Fibroblast of pulmonary artery (primary cell): ENCODE data around the gene IPO13.

Source experiments
- DNase-seq: peaks from one replicate; pipeline ENCODE4 v3.0.0-alpha.2; 2010; ENCODE audit warnings: low read depth
- H3K4me3 ChIP-seq: replicated peaks from 2 replicates; pipeline ENCODE4 v1.5.1; 2011; ENCODE audit warnings: low read depth, mild to moderate bottlenecking, control low read depth, low read length, moderate library complexity
- TF ChIP-seq, protein P1 (sequence below): IDR thresholded peaks from 2 replicates; pipeline ENCODE4 v1.5.1; 2011; ENCODE audit warnings: mild to moderate bottlenecking, control low read depth, low read length, inconsistent platforms; ENCODE audit errors: missing control alignments

IPO13 gene

DNA sequence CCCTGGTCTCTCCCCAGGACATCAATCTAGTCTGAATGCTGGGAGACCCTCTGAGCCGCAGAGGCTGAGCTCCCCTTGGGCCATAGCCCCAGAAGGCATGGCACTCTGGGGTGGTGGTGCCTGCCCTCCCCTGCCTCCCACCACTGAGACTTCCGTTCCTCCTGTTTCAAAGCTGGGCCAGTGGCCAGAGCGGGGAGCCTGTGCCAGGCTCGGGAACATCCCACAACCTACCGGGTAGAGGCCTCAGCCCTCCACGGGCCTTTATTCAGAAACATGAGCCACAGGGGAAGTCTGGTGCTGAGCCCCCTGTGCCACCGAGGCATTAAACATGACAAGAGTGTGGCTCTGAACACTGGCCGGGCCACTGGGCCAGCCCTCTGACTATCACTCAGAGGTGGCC lies 52.7 kb downstream of the IPO13 start:
- TF ChIP-seq, protein P1, sequence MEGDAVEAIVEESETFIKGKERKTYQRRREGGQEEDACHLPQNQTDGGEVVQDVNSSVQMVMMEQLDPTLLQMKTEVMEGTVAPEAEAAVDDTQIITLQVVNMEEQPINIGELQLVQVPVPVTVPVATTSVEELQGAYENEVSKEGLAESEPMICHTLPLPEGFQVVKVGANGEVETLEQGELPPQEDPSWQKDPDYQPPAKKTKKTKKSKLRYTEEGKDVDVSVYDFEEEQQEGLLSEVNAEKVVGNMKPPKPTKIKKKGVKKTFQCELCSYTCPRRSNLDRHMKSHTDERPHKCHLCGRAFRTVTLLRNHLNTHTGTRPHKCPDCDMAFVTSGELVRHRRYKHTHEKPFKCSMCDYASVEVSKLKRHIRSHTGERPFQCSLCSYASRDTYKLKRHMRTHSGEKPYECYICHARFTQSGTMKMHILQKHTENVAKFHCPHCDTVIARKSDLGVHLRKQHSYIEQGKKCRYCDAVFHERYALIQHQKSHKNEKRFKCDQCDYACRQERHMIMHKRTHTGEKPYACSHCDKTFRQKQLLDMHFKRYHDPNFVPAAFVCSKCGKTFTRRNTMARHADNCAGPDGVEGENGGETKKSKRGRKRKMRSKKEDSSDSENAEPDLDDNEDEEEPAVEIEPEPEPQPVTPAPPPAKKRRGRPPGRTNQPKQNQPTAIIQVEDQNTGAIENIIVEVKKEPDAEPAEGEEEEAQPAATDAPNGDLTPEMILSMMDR: no peak
- DNase-seq: no peak
- H3K4me3 ChIP-seq: no peak overlapping the region

DNA sequence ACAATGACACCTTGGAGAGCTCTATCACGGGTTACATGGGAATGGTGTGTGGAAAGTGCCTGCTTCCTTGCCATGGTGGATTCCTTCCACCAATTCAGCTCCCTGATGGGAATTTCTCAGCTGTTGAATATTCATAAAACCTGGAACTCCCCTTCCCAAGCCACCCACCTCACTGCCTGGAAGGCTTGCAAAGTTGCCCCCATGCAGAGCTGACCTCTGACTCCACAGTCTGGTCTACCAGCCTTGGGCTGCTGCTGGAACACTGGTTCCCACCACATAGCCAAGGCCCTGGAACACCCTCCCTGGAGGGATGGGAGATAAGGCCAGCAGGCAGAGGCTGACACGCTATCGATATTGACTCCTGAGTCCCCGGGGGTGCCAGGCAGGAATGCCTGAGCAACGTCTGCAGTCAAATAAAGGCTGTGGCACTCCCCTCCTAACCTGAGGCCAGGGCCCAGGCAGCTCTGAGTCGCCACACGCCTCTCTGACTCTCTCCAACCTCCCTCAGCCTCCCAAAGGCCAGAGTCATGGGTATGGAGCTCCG lies 53.4 kb downstream of the IPO13 start:
- TF ChIP-seq, protein P1: no peak
- H3K4me3 ChIP-seq: no peak overlapping the region
- no peak for DNase-seq

DNA sequence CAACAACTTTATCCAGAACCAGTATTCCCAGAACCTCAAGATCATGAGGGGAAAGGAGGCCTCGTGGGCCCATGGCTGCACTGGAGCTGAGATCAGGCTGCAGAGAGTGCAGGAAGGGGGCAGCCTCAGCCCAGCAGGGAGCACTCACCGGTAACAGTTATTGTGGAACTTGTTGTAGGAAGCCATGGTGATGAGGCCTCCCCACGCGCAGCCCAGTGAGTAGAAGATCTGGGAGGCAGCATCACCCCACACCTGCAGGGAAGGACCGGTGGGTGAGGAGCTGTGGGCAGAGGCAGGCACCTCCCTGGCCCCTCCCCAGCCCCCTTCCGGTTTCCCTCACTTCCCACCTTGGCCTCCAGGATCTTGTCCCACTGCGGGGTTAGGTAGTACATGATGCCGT lies 55.4 kb downstream of the IPO13 start:
- no peak for DNase-seq
- TF ChIP-seq, protein P1: no peak
- no peak overlapping the region for H3K4me3 ChIP-seq

DNA sequence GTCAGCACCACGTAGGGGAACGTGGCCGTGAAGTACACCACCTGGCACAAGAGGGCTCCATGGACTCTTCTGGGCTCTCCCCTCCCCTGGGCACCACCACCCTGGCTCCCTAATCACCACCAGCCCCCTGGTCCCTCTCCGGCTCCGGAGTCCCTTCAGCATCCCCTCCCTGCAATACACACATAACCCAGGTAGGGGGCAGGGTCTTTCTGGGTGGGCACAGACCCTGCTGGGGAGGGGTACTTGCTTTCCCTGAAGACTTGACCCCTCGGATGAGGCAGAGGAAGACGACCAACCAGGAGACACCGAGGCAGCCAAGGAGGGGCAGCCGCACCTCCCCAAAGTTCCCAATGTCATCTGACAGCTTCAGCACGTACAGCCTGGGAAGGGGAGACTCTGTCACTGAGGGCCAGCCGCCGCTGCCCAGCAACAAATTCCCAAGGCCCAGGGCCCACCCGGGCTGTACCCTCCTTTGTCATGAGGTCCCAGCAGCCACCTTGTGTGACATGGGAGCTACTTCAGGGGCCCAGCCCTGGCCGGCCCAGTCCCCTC lies 55.9 kb downstream of the IPO13 start:
- DNase-seq: no peak
- H3K4me3 ChIP-seq: no peak overlapping the region
- TF ChIP-seq, protein P1: peak; percentile 24

DNA sequence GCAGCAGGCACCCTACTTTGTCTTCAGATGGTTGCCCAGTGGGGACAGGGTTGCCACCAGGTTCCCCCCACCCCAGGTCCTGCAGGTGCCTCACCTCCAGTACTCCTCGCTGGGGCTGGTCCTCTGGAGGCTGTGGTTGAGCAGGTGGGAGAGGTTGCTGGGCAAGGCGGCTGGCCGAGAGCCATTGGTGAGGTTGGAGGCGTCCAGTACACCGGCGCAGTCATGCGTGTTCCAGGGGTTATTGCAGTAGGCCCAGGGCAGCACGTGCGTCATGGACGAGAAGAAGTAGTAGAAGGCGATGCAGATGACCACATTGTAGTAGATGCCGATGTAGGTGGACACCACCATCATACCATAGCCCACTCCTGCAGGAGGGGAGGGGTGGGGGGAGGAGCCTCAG lies 61.5 kb downstream of the IPO13 start:
- TF ChIP-seq, protein P1: no peak
- no peak for DNase-seq
- no peak overlapping the region for H3K4me3 ChIP-seq

DNA sequence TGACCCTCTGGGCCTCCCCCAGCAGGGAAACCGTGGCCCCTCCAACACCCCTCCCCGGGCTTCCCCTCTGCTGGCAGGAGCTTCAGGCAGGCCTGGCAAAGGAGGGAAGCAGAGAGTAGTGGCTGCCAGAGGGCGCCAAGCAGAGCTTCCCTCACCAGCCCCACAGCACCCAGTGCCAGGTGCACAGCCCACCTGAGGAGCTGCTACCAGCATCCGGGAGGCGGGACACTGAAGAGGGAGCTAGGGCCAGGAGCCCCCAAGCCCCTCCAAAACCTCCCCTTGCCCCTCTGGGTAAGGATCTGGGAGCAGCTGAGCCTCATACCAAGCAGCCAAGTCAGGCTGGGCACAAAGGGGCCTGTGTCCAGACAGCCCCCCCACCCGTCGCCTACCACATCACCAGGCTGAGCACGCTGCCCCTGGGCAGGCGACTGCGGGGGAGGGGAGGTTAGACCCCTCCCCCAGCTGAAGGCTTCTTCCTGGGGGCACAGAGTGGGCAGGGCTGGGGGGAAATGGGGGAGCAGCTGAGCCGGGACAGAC lies 64.3 kb downstream of the IPO13 start:
- no peak overlapping the region for H3K4me3 ChIP-seq
- DNase-seq: no peak
- TF ChIP-seq, protein P1: no peak

DNA sequence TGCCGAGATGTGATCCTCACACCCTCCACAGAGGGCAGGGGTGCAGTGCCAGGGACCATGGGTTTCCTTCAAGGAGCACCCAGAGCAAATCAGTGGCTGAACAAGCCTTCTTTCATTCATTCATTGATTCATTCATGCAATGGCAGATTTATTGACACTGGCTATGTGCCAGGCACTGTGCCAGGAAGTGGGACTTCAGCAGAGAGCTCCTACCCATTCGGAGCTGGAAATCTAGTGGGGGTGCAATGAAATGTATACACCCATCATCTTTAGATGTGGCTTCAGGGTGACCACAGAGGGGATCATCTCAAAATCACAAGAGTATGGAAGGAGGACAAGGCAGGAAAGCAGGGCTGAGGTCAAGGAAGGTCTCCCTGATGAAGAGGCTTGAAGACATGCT lies 65.7 kb downstream of the IPO13 start:
- DNase-seq: no peak
- TF ChIP-seq, protein P1: no peak
- no peak overlapping the region for H3K4me3 ChIP-seq
